Natural killer cell (primary cell): ENCODE results near the gene TM9SF2. TPM values are rescaled to one million over a fixed set of nuclear protein-coding genes. Genes with fewer than 3 reads are reported as not detected.
A peak's percentile ranks its signal among the peaks of the same experiment; 100 is the strongest.
"Not testable (repeated sequence)": the region's sequence is repeated elsewhere in the genome, so short reads cannot be mapped to it uniquely, and the experiment has no call there.

Experiments used
- ATAC-seq, 3 donors: fragments of 150-1000 bp in 2 of 3; fragments of 200-7000 bp in 1 of 3; cut with Tn5 transposase; 1 replicate in 1 of 3; 2 replicates in 2 of 3; pipeline ENCODE4 v1.10.0; 2021; ENCODE audit warnings: mild to moderate bottlenecking in 2 of 3, moderate library complexity in 2 of 3
- DNase-seq, 2 donors: peaks; one replicate each; pipeline versions ENCODE4 v3.0.0 to v3.0.0-alpha.2; 2013 to 2021; ENCODE audit warnings: mixed read lengths in 1 of 2
- H3K27ac ChIP-seq: one replicate; pipeline ENCODE4 v1.5.1; 2013; ENCODE audit warnings: mild to moderate bottlenecking, low read length
- H3K27me3 ChIP-seq: one replicate; pipeline ENCODE4 v1.6.1; 2013; ENCODE audit warnings: low read length; ENCODE audit not compliant: control insufficient read depth, insufficient read depth
- H3K36me3 ChIP-seq: one replicate; pipeline ENCODE4 v1.6.1; 2013; ENCODE audit warnings: low read length; ENCODE audit not compliant: control insufficient read depth, insufficient read depth
- H3K4me1 ChIP-seq: one replicate; pipeline ENCODE4 v1.6.1; 2013; ENCODE audit warnings: low read length; ENCODE audit not compliant: control insufficient read depth, insufficient read depth
- H3K4me3 ChIP-seq: one replicate; pipeline ENCODE4 v1.5.1; 2013; ENCODE audit warnings: low read length
- H3K9me3 ChIP-seq: one replicate; pipeline ENCODE4 v1.6.1; 2013; ENCODE audit warnings: low read length; ENCODE audit not compliant: control insufficient read depth, insufficient read depth
- H3K27ac Mint-ChIP-seq, 2 donors: one replicate each; pipeline ENCODE4 v1.8.0; 2022; ENCODE audit warnings: mild to moderate bottlenecking in 2 of 2, mixed read lengths in 2 of 2, moderate library complexity in 1 of 2
- H3K27me3 Mint-ChIP-seq, 2 donors: one replicate each; pipeline ENCODE4 v1.8.0; 2022; ENCODE audit warnings: low read depth in 2 of 2, mixed read lengths in 2 of 2
- H3K36me3 Mint-ChIP-seq: one replicate; pipeline ENCODE4 v1.8.0; 2022; ENCODE audit warnings: mixed read lengths
- H3K4me1 Mint-ChIP-seq, 2 donors: one replicate each; pipeline ENCODE4 v1.8.0; 2022; ENCODE audit warnings: mixed read lengths in 2 of 2
- H3K4me3 Mint-ChIP-seq: one replicate; pipeline ENCODE4 v1.8.0; 2022; ENCODE audit warnings: mild to moderate bottlenecking, moderate library complexity, mixed read lengths
- H3K9me3 Mint-ChIP-seq, 2 donors: one replicate each; pipeline ENCODE4 v1.8.0; 2022; ENCODE audit warnings: mixed read lengths in 2 of 2
- WGBS: methylation state at CpG from one replicate; pipeline ENCODE4 v1.1.7; 2013; ENCODE audit warnings: missing lambda C conversion rate; ENCODE audit not compliant: insufficient coverage; 5-methylcytosine and 5-hydroxymethylcytosine counted together
- intact Hi-C: fragments of 100-400 bp; cut with micrococcal nuclease; formaldehyde crosslinking; loops from one replicate; pipeline ENCODE4 v1.14.2; 2022
- total RNA-seq, 4 donors: library from RNA; stranded (reverse); fragments of 120-200 nt in 1 of 4; gene quantifications; one replicate each; pipeline versions ENCODE4 v1.2.3 to v1.2.4, GENCODE V29; 2013 to 2022
- TF ChIP-seq, protein P1 (sequence below): fragments of 200-600 bp; IDR thresholded peaks from one replicate; pipeline ENCODE4 v1.8.0; 2022; ENCODE audit warnings: antibody characterized with exemption

TM9SF2 gene
- total RNA-seq, 3 donors from 2014 or later (not counting 1 experiment from before 2014, with no cell fraction given): 41.8 to 62.1 (median 51.4) TPM

DNA sequence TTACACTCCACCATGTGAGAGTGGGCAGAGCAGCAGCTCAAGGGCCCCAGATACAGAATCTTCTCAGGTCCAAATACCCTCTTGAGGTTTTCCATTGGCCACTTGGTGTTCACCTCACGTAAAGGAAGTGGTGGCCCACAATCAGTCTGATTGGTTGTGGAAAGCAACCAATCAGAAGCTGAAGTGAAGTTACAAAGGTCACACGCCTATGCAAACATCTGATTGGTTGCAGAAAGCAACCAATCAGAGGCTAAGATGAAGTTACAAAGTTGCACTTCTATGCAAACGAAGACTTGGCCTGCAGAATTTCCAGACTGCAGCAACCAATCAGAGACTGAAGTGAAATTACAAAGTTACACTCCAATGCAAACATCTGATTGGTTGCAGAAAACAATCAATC is 14.3 kb upstream of the TM9SF2 start:
- TF ChIP-seq, protein P1, sequence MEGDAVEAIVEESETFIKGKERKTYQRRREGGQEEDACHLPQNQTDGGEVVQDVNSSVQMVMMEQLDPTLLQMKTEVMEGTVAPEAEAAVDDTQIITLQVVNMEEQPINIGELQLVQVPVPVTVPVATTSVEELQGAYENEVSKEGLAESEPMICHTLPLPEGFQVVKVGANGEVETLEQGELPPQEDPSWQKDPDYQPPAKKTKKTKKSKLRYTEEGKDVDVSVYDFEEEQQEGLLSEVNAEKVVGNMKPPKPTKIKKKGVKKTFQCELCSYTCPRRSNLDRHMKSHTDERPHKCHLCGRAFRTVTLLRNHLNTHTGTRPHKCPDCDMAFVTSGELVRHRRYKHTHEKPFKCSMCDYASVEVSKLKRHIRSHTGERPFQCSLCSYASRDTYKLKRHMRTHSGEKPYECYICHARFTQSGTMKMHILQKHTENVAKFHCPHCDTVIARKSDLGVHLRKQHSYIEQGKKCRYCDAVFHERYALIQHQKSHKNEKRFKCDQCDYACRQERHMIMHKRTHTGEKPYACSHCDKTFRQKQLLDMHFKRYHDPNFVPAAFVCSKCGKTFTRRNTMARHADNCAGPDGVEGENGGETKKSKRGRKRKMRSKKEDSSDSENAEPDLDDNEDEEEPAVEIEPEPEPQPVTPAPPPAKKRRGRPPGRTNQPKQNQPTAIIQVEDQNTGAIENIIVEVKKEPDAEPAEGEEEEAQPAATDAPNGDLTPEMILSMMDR: no peak
- 95% methylated on average over 3 of the region's 3 CpGs for WGBS
- H3K9me3 Mint-ChIP-seq: no peaks in the 10 kb centered on the region
- DNase-seq: no peak
- no peaks in the 10 kb centered on the region for H3K9me3 ChIP-seq
- no peaks in the 10 kb centered on the region for H3K36me3 Mint-ChIP-seq
- H3K36me3 ChIP-seq: no peaks in the 10 kb centered on the region
- no peaks in the 10 kb centered on the region for H3K27me3 ChIP-seq
- no peak overlapping the region for H3K27ac Mint-ChIP-seq
- H3K4me1 ChIP-seq: no peaks in the 10 kb centered on the region
- ATAC-seq: no peak
- H3K4me3 ChIP-seq: no peak overlapping the region
- intact Hi-C loops: no loop called here
- H3K4me1 Mint-ChIP-seq: peaks cover 11 to 20% of the 10 kb centered on the region in 2 donors
- H3K4me3 Mint-ChIP-seq: no peak overlapping the region
- no peak overlapping the region for H3K27ac ChIP-seq
- no peaks in the 10 kb centered on the region for H3K27me3 Mint-ChIP-seq

DNA sequence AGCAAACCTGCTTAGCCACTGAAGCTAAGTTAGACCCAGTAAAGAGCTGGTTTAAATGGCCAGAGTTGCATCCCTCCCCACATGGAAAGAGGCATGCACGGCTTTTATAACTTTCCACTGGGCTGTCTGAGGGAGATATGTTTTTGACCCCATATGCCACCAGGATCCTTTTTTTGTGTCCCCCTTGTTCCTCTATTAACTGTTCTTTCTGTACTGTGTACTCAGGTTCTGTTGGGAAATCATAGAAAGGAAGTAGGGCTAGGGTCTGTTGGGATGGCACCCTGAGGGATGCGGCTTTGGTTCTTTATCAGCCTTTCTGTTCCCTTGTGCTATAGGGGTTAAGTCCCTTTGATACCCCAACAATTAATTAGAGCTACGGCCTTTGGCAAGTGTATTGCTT is 12.2 kb upstream of the TM9SF2 start:
- Mint-ChIP-seq H3K4me3 (no peak overlapping the region), H3K4me1 (peaks cover 10 to 13% of the 10 kb centered on the region in 2 donors), H3K27me3 (no peaks in the 10 kb centered on the region), H3K27ac (no peak overlapping the region), H3K36me3 (no peaks in the 10 kb centered on the region), H3K9me3 (no peaks in the 10 kb centered on the region)
- 95% methylated on average over 3 of the region's 3 CpGs for WGBS
- Histone ChIP-seq H3K27ac (no peak overlapping the region), H3K4me3 (no peak overlapping the region), H3K36me3 (no peaks in the 10 kb centered on the region), H3K9me3 (no peaks in the 10 kb centered on the region), H3K4me1 (no peaks in the 10 kb centered on the region), H3K27me3 (no peaks in the 10 kb centered on the region)
- TF ChIP-seq, protein P1: no peak
- no peak for DNase-seq
- ATAC-seq: no peak
- intact Hi-C loops: no loop called here

DNA sequence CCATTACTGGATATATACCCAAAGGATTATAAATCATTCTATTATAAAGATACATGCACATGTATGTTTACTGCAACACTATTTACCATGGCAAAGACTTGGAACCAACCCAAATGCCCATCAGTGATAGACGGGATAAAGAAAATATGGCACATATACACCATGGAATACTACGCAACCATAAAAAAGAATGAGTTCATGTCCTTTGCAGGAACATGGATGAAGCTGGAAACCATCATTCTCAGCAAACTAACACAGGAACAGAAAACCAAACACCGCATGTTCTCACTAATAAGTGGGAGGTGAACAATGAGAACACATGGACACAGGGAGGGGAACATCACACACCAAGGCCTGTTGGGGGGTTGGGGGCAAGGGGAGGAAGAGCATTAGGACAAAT is 9.5 kb upstream of the TM9SF2 start:
- intact Hi-C loops, H3K27me3 Mint-ChIP-seq: not testable (repeated sequence)
- H3K4me1 Mint-ChIP-seq: peaks cover 16 to 25% of the 10 kb centered on the region in 2 donors

DNA sequence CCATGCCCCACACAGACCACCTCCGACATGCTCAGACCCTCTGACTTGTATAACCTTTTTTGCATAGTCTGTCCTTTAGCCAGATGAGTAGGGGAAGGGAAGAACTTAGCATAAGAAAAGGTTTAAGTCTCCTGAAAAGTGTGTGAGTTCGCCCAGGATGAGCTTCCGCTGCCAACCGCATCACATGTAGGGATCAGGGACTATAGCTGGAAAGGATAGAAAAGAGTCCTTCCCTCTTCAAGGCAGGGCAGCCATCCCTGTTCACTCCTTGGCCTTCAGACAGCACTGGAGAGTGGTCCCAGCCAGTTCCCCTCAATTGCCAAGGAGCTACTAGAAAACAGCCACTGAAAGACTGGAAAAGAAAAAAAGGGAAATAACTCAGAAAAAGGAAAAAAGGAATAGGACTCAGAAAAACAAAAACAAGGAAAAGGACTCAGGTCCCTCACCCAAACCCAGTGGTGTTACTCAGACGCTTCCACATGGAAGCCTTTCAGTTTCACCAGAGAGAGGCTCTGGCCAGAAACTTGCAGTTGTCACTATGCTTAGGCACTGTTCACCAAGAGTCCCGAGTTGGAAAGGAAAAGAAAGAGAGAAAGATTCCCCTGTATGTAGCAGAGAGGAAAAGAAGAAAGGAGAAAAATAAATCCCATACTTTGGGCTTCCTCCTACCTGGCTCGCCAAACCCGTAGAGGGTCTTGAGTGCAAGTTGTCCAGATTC is 5.6 kb upstream of the TM9SF2 start:
- ATAC-seq: no peak
- no peak for DNase-seq
- Mint-ChIP-seq H3K27me3 (no peaks in the 10 kb centered on the region), H3K36me3 (no peaks in the 10 kb centered on the region), H3K4me1 (peaks cover 48 to 57% of the 10 kb centered on the region in 2 donors), H3K9me3 (no peaks in the 10 kb centered on the region), H3K4me3 (peak overlapping the region; percentile 85), H3K27ac (peak overlapping the region; percentile 80 to 96)
- no peaks in the 10 kb centered on the region for H3K27me3 ChIP-seq
- peaks cover 41% of the 10 kb centered on the region for H3K4me1 ChIP-seq
- intact Hi-C loops: loop anchor here (2.0 kb wide), 2 partner anchors 59 to 295 kb away; partner anchors contain the start of gene UBAC2
- no peaks in the 10 kb centered on the region for H3K9me3 ChIP-seq
- TF ChIP-seq, protein P1: no peak
- peak overlapping the region; percentile 72 for H3K27ac ChIP-seq
- H3K36me3 ChIP-seq: no peaks in the 10 kb centered on the region
- peak overlapping the region; percentile 36 for H3K4me3 ChIP-seq
- 73% methylated on average over 7 of the region's 8 CpGs for WGBS

More for the DNA sequence above, 9.5 kb upstream of the TM9SF2 start:
- not testable (repeated sequence) for H3K36me3 ChIP-seq, H3K27me3 ChIP-seq, H3K4me3 Mint-ChIP-seq, H3K9me3 Mint-ChIP-seq, ATAC-seq, H3K9me3 ChIP-seq, H3K4me3 ChIP-seq, H3K27ac ChIP-seq, H3K36me3 Mint-ChIP-seq, H3K27ac Mint-ChIP-seq, DNase-seq
- H3K4me1 ChIP-seq: peaks cover 15% of the 10 kb centered on the region
- no CpG with 5 or more reads among the region's 3 CpGs for WGBS
